ENCODE data around the gene WFIKKN1. TPM values are rescaled to one million over a fixed set of nuclear protein-coding genes. Genes with fewer than 3 reads are reported as not detected.

WFIKKN1 gene
- total and polyA plus RNA-seq, 2 of the 13 experiments (the other 11 are each of a cell fraction or from before 2014, with no cell fraction given): 1.7 to 4.9 TPM

DNA sequence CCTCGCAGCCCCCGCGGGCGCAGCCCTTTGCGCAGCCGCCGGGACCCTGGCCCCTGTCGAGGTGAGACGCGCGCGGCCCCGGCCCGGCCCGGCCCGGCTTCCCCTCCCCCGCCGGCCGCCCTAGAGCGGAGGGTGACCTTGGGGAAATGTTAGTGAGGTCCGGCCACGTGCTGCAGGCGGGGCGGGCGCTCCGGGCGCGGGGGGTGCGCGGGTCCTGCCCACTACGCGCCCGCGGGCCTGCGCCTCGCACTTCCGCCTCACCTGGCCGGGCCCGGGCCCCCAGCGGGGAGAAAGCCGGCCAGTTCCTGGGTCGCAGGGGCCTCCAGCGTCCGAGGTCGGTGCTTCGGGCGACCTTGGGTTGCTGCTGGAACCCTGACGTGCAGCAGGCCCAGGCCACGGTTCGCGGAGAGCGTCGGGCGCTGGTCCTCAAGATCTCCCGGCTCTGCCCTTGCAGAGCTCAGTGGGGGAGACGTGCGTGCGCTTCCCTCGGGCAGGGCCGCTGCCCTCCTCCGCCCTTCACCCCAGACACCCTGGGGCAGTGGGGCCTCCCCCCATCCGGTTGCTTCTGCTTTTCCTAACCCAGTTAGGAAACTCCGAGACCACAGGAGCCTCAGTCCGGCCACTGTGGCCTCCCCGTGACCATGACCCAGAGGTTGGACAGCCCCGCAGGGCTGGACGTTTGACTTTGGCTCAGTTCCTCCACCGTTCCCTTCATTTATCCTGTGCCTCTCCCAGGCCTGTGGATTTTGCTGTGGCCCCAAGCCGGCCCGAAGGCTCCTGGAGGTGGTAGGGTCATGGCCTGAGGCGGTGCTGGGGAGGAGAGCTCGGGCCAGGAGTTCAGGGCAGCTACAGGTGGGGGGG, 11.6 kb downstream of the WFIKKN1 start (continued):
- TF ChIP-seq, protein P1, sequence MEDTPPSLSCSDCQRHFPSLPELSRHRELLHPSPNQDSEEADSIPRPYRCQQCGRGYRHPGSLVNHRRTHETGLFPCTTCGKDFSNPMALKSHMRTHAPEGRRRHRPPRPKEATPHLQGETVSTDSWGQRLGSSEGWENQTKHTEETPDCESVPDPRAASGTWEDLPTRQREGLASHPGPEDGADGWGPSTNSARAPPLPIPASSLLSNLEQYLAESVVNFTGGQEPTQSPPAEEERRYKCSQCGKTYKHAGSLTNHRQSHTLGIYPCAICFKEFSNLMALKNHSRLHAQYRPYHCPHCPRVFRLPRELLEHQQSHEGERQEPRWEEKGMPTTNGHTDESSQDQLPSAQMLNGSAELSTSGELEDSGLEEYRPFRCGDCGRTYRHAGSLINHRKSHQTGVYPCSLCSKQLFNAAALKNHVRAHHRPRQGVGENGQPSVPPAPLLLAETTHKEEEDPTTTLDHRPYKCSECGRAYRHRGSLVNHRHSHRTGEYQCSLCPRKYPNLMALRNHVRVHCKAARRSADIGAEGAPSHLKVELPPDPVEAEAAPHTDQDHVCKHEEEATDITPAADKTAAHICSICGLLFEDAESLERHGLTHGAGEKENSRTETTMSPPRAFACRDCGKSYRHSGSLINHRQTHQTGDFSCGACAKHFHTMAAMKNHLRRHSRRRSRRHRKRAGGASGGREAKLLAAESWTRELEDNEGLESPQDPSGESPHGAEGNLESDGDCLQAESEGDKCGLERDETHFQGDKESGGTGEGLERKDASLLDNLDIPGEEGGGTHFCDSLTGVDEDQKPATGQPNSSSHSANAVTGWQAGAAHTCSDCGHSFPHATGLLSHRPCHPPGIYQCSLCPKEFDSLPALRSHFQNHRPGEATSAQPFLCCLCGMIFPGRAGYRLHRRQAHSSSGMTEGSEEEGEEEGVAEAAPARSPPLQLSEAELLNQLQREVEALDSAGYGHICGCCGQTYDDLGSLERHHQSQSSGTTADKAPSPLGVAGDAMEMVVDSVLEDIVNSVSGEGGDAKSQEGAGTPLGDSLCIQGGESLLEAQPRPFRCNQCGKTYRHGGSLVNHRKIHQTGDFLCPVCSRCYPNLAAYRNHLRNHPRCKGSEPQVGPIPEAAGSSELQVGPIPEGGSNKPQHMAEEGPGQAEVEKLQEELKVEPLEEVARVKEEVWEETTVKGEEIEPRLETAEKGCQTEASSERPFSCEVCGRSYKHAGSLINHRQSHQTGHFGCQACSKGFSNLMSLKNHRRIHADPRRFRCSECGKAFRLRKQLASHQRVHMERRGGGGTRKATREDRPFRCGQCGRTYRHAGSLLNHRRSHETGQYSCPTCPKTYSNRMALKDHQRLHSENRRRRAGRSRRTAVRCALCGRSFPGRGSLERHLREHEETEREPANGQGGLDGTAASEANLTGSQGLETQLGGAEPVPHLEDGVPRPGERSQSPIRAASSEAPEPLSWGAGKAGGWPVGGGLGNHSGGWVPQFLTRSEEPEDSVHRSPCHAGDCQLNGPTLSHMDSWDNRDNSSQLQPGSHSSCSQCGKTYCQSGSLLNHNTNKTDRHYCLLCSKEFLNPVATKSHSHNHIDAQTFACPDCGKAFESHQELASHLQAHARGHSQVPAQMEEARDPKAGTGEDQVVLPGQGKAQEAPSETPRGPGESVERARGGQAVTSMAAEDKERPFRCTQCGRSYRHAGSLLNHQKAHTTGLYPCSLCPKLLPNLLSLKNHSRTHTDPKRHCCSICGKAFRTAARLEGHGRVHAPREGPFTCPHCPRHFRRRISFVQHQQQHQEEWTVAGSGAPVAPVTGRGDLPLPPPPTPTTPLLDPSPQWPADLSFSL (CRISPR knock-in tag; IDR thresholded peaks at IDR 0.05): no peak
- TF ChIP-seq TAF1 (CRISPR knock-in tag; IDR thresholded peaks at IDR 0.05): peak; percentile 53; the same call in 1 of the 2 replicates
- TF ChIP-seq, protein P2, sequence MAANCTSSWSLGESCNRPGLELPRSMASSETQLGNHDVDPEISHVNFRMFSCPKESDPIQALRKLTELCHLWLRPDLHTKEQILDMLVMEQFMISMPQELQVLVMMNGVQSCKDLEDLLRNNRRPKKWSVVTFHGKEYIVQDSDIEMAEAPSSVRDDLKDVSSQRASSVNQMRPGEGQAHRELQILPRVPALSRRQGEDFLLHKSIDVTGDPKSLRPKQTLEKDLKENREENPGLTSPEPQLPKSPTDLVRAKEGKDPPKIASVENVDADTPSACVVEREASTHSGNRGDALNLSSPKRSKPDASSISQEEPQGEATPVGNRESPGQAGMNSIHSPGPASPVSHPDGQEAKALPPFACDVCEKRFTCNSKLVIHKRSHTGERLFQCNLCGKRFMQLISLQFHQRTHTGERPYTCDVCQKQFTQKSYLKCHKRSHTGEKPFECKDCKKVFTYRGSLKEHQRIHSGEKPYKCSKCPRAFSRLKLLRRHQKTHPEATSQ (CRISPR knock-in tag; IDR thresholded peaks at IDR 0.05; ENCODE audit: borderline replicate concordance): peak; percentile 70; the same call in 1 of the 2 replicates
- 0 out of 4 replicates have a peak, but pooled peaks of 1 of the 2 experiments have one; percentile 7 for TF ChIP-seq EP300 (IDR thresholded peaks at IDR 0.05; ENCODE audit: low read depth in 2 of 2, low read length in 2 of 2)
- TF ChIP-seq EP300 (CRISPR knock-in tag; IDR thresholded peaks at IDR 0.05; ENCODE audit: borderline replicate concordance): no peak; the same call in none of the 2 replicates
- no peak for TF ChIP-seq YY1 (IDR thresholded peaks at IDR 0.05; ENCODE audit: insufficient read depth, insufficient replicate concordance, low read depth, low read length)
- peak; percentile 41; the same call in 1 of the 2 replicates for TF ChIP-seq SIX4 (CRISPR knock-in tag; IDR thresholded peaks at IDR 0.05)
- TF ChIP-seq, protein P3, sequence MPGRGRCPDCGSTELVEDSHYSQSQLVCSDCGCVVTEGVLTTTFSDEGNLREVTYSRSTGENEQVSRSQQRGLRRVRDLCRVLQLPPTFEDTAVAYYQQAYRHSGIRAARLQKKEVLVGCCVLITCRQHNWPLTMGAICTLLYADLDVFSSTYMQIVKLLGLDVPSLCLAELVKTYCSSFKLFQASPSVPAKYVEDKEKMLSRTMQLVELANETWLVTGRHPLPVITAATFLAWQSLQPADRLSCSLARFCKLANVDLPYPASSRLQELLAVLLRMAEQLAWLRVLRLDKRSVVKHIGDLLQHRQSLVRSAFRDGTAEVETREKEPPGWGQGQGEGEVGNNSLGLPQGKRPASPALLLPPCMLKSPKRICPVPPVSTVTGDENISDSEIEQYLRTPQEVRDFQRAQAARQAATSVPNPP (CRISPR knock-in tag; IDR thresholded peaks at IDR 0.05): peak; percentile 49; the same call in 1 of the 2 replicates
- TF ChIP-seq ZNF124 (CRISPR knock-in tag; IDR thresholded peaks at IDR 0.05): 0 out of 2 replicates have a peak, but pooled peaks have one; percentile 41
- TF ChIP-seq GLI4 (CRISPR knock-in tag; IDR thresholded peaks at IDR 0.05; ENCODE audit: borderline replicate concordance): 0 out of 2 replicates have a peak, but pooled peaks have one; percentile 13
- peak; percentile 78 for TF ChIP-seq ELF1 (CRISPR knock-in tag; IDR thresholded peaks at IDR 0.05)
- TF ChIP-seq, protein P4, sequence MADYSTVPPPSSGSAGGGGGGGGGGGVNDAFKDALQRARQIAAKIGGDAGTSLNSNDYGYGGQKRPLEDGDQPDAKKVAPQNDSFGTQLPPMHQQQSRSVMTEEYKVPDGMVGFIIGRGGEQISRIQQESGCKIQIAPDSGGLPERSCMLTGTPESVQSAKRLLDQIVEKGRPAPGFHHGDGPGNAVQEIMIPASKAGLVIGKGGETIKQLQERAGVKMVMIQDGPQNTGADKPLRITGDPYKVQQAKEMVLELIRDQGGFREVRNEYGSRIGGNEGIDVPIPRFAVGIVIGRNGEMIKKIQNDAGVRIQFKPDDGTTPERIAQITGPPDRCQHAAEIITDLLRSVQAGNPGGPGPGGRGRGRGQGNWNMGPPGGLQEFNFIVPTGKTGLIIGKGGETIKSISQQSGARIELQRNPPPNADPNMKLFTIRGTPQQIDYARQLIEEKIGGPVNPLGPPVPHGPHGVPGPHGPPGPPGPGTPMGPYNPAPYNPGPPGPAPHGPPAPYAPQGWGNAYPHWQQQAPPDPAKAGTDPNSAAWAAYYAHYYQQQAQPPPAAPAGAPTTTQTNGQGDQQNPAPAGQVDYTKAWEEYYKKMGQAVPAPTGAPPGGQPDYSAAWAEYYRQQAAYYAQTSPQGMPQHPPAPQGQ (CRISPR knock-in tag; IDR thresholded peaks at IDR 0.05; ENCODE audit: borderline replicate concordance): no peak
- TF ChIP-seq ZNF143 (CRISPR knock-in tag; IDR thresholded peaks at IDR 0.05): 0 out of 2 replicates have a peak, but pooled peaks have one; percentile 13
- no peak; the same call in 1 of the 2 replicates for TF ChIP-seq SP2 (CRISPR knock-in tag; IDR thresholded peaks at IDR 0.05)
- no peak for TF ChIP-seq NFYC (CRISPR knock-in tag; IDR thresholded peaks at IDR 0.05)
